Measurements from ENCODE around the gene MMP19.

Gene MMP19

DNA sequence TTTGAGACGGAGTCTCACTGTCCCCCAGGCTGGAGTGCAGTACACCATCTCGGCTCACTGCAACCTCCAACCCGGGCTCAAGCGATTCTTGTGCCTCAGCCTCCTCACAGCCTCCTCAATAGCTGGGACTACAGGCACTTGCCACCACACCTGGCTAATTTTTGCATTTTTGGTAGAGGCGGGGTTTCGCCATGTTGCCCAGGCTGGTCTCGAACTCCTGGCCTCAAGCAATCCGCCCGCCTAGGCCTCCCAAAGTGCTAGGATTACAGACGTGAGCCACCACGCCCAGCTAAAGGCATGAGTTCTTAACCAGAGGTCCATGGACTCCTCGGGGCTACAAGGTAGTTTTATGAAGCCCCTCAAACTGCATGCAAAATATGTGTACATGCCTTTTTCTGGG is 27.3 kb downstream of the MMP19 start:
- peaks cover 49% of the 10 kb centered on the region for H3K4me1 Mint-ChIP-seq (ENCODE audit: low read depth)

GRCh38 chr12:55814257-55814656 is 28.5 kb downstream of the MMP19 start:
- intact Hi-C loops (cut with micrococcal nuclease) = loop anchor here (10.0 kb wide), 1 partner anchor 291 kb away; the partner anchor contains the start of gene PA2G4
- Mint-ChIP-seq H3K4me3 (no peak overlapping the region), H3K27me3 (no peaks in the 10 kb centered on the region), H3K27ac (no peak overlapping the region), H3K9me3 (no peaks in the 10 kb centered on the region), H3K36me3 (ENCODE audit: low read depth) (peaks cover 61% of the 10 kb centered on the region), H3K4me1 (ENCODE audit: low read depth) (peaks cover 37% of the 10 kb centered on the region)

More for the DNA sequence above, 27.3 kb downstream of the MMP19 start:
- intact Hi-C loops (cut with micrococcal nuclease) = loop anchor here (5.0 to 10.0 kb wide), 2 partner anchors 127 to 289 kb away; partner anchors contain the start of gene PA2G4
- Mint-ChIP-seq H3K27ac (no peak overlapping the region), H3K9me3 (no peaks in the 10 kb centered on the region), H3K27me3 (no peaks in the 10 kb centered on the region), H3K36me3 (ENCODE audit: low read depth) (peaks cover 61% of the 10 kb centered on the region), H3K4me3 (no peak overlapping the region)

GRCh38 chr12:55812088-55812487 is 30.6 kb downstream of the MMP19 start:
- H3K27ac Mint-ChIP-seq = no peak overlapping the region
- no peaks in the 10 kb centered on the region for H3K27me3 Mint-ChIP-seq
- intact Hi-C loops (cut with micrococcal nuclease) = loop anchor here (10.0 kb wide), 1 partner anchor 293 kb away; the partner anchor contains the start of gene PA2G4
- H3K4me3 Mint-ChIP-seq = no peak overlapping the region
- H3K36me3 Mint-ChIP-seq (ENCODE audit: low read depth) = peaks cover 69% of the 10 kb centered on the region
- H3K4me1 Mint-ChIP-seq (ENCODE audit: low read depth) = peaks cover 33% of the 10 kb centered on the region
- H3K9me3 Mint-ChIP-seq = no peaks in the 10 kb centered on the region

DNA sequence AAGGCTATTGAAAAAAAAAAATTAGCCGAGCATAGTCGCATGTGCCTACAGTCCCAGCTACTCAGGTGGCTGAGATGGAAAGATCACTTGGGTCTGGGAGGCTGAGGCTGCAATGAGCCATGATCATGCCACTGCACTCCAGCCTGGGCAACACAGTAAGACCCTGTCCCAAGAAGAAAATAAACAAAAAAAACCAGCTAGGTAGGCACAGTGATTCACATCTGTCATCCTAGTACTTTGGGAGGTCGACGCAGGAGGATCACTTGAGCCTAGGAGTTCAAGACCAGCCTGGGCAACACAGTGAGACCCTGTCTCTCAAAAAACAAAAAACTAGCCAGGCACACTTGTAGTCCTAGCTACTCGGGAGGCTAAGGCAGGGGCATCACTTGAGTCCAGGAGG is 33.5 kb downstream of the MMP19 start:
- Mint-ChIP-seq H3K4me1 (ENCODE audit: low read depth) (peaks cover 30% of the 10 kb centered on the region), H3K27me3 (no peaks in the 10 kb centered on the region), H3K4me3 (no peak overlapping the region), H3K36me3 (ENCODE audit: low read depth) (peaks cover 67% of the 10 kb centered on the region), H3K9me3 (no peaks in the 10 kb centered on the region), H3K27ac (no peak overlapping the region)
- intact Hi-C loops (cut with micrococcal nuclease) = no loop called here

- H3K4me3 Mint-ChIP-seq = no peak overlapping the region
- H3K9me3 Mint-ChIP-seq = no peaks in the 10 kb centered on the region
- H3K27ac Mint-ChIP-seq = no peak overlapping the region
- H3K36me3 Mint-ChIP-seq (ENCODE audit: low read depth) = peaks cover 66% of the 10 kb centered on the region
- peaks cover 12% of the 10 kb centered on the region for H3K4me1 Mint-ChIP-seq (ENCODE audit: low read depth)
- no peaks in the 10 kb centered on the region for H3K27me3 Mint-ChIP-seq
- intact Hi-C loops (cut with micrococcal nuclease) = no loop called here
These were observed 35.8 kb downstream of the MMP19 start for GRCh38 chr12:55806982-55807381.

- Mint-ChIP-seq H3K4me3 (no peak overlapping the region), H3K27me3 (no peaks in the 10 kb centered on the region), H3K4me1 (ENCODE audit: low read depth) (peaks cover 6% of the 10 kb centered on the region), H3K9me3 (no peaks in the 10 kb centered on the region), H3K27ac (no peak overlapping the region), H3K36me3 (ENCODE audit: low read depth) (peaks cover 94% of the 10 kb centered on the region)
- intact Hi-C loops (cut with micrococcal nuclease) = loop anchor here (10.0 kb wide), 1 partner anchor 53 kb away; the partner anchor contains the start of gene GDF11
These were observed 45.2 kb downstream of the MMP19 start for GRCh38 chr12:55797550-55797949.

DNA sequence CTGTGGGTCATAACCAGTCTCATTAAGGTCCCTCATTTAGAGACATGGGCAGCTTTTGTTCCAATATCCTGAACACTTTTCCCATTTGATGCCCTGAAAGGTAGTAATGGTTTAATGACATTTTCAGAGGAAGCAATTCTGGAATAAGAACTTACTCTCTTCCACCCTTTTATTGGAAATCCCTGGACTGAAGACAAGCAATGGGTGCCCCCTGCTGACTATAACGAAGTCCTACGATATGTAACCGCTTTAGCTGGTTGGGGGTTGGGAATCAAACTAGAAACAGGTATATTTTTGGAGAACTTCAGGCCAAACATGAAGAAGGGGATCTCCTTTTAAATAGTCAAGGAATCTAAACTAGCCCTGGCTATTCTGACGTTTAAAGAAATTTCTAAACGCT is 45.7 kb downstream of the MMP19 start:
- Mint-ChIP-seq H3K27me3 (no peaks in the 10 kb centered on the region), H3K9me3 (no peaks in the 10 kb centered on the region), H3K4me1 (ENCODE audit: low read depth) (peaks cover 6% of the 10 kb centered on the region), H3K27ac (no peak overlapping the region), H3K36me3 (ENCODE audit: low read depth) (peaks cover 94% of the 10 kb centered on the region), H3K4me3 (no peak overlapping the region)
- intact Hi-C loops (cut with micrococcal nuclease) = loop anchor here (10.0 kb wide), 1 partner anchor 52 kb away; the partner anchor contains the start of gene GDF11

- Mint-ChIP-seq H3K36me3 (ENCODE audit: low read depth) (peaks cover 95% of the 10 kb centered on the region), H3K9me3 (no peaks in the 10 kb centered on the region)
These were observed 46.8 kb downstream of the MMP19 start for GRCh38 chr12:55795950-55796349.

GRCh38 chr12:55789893-55790292 is 52.8 kb downstream of the MMP19 start:
- H3K9me3 Mint-ChIP-seq = no peaks in the 10 kb centered on the region
- no peak overlapping the region for H3K27ac Mint-ChIP-seq
- no peaks in the 10 kb centered on the region for H3K27me3 Mint-ChIP-seq
- no peak overlapping the region for H3K4me3 Mint-ChIP-seq
- intact Hi-C loops (cut with micrococcal nuclease) = loop anchor here (10.0 kb wide), 1 partner anchor 45 kb away; the partner anchor contains the start of gene GDF11
- H3K4me1 Mint-ChIP-seq (ENCODE audit: low read depth) = no peaks in the 10 kb centered on the region
- peaks cover 95% of the 10 kb centered on the region for H3K36me3 Mint-ChIP-seq (ENCODE audit: low read depth)

More at GRCh38 chr12:55795950-55796349, 46.8 kb downstream of the MMP19 start:
- intact Hi-C loops (cut with micrococcal nuclease) = loop anchor here (10.0 kb wide), 1 partner anchor 51 kb away; the partner anchor contains the start of gene GDF11
- no peaks in the 10 kb centered on the region for H3K27me3 Mint-ChIP-seq
- no peak overlapping the region for H3K4me3 Mint-ChIP-seq
- no peak overlapping the region for H3K27ac Mint-ChIP-seq
- H3K4me1 Mint-ChIP-seq (ENCODE audit: low read depth) = peaks cover 6% of the 10 kb centered on the region

DNA sequence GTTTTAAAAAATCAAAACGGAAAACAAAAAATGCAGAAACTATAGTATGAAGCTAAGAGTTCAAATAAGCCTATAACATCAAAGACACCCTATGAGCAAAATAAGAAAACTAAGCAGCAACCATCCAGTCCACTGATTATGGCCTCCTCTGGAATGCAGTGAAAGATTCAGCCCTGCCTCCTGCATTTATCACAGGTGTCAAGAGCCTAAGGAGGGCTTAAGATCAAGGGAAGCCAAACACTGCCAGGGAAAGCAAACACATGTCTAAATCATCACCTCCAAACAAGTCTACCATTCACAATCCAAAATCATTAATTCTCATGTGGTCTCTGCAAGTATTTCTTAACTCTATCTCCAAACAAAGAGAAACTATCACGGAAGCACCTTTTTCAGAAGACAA is 53.6 kb downstream of the MMP19 start:
- intact Hi-C loops (cut with micrococcal nuclease) = no loop called here
- peaks cover 95% of the 10 kb centered on the region for H3K36me3 Mint-ChIP-seq (ENCODE audit: low read depth)
- H3K4me3 Mint-ChIP-seq = no peak overlapping the region
- no peaks in the 10 kb centered on the region for H3K4me1 Mint-ChIP-seq (ENCODE audit: low read depth)
- no peaks in the 10 kb centered on the region for H3K9me3 Mint-ChIP-seq
- H3K27me3 Mint-ChIP-seq = no peaks in the 10 kb centered on the region
- no peak overlapping the region for H3K27ac Mint-ChIP-seq

DNA sequence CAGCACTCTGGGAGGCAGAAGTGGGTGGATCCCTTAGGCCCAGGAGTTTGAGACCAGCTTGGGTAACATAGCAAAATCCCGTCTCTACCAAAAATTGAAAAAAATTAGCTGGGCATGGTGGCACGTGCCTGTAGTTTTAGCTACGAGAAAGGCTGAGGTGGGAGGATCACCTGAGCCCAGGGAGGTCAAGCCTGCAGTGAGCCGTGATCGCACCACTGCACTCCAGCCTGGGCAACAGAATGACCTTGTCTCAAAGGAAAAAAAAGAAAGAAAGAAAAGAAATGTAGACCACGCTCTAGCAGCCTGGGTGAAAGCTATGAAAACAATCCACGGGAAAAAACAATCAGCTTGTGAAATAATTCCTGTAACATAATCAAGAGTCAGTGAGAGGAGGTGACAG is 54.2 kb downstream of the MMP19 start:
- H3K36me3 Mint-ChIP-seq (ENCODE audit: low read depth) = peaks cover 96% of the 10 kb centered on the region
- no peaks in the 10 kb centered on the region for H3K27me3 Mint-ChIP-seq
- intact Hi-C loops (cut with micrococcal nuclease) = no loop called here
- H3K27ac Mint-ChIP-seq = peak overlapping the region; percentile 23
- no peak overlapping the region for H3K4me3 Mint-ChIP-seq
- no peaks in the 10 kb centered on the region for H3K9me3 Mint-ChIP-seq
- no peaks in the 10 kb centered on the region for H3K4me1 Mint-ChIP-seq (ENCODE audit: low read depth)

Measured in dendritic cell treated with granulocyte-macrophage colony-stimulating factor and Interleukin-4, amounts not matched to agents 40 ng/mL and 50 ng/mL, for 4 days (primary cell).